ENCODE data around the gene DIP2A.
"Not testable (repeated sequence)": the region's sequence is repeated elsewhere in the genome, so short reads cannot be mapped to it uniquely, and the experiment has no call there.

Gene DIP2A

GRCh38 chr21:46452710-46453109, 6.0 kb upstream of the DIP2A start:
- DNase-seq (ENCODE audit: low read depth in 2 of 2): no peak

- DNase-seq (ENCODE audit: low read depth in 2 of 2): no peak
Observed at GRCh38 chr21:46454142-46454541, 4.5 kb upstream of the DIP2A start.

GRCh38 chr21:46454634-46455390, 3.9 kb upstream of the DIP2A start:
- no peak for DNase-seq (ENCODE audit: low read depth in 2 of 2)

GRCh38 chr21:46455575-46456385, 2.9 kb upstream of the DIP2A start:
- no peak for DNase-seq (ENCODE audit: low read depth in 2 of 2)

GRCh38 chr21:46456750-46457149, 1.9 kb upstream of the DIP2A start:
- no peak for DNase-seq (ENCODE audit: low read depth in 2 of 2)

- DNase-seq (ENCODE audit: low read depth in 2 of 2): no peak
Observed at GRCh38 chr21:46457801-46458314, 833 bp upstream of the DIP2A start.

GRCh38 chr21:46459024-46459355, 299 bp downstream of the DIP2A start:
- DNase-seq (ENCODE audit: low read depth in 2 of 2): no peak

GRCh38 chr21:46459356-46460112, 843 bp downstream of the DIP2A start:
- DNase-seq (ENCODE audit: low read depth in 2 of 2): no peak

- no peak for DNase-seq (ENCODE audit: low read depth in 2 of 2)
Observed at GRCh38 chr21:46461909-46462308, 3.2 kb downstream of the DIP2A start.

GRCh38 chr21:46465153-46465552, 6.5 kb downstream of the DIP2A start:
- DNase-seq (ENCODE audit: low read depth in 2 of 2): not testable (repeated sequence)

- no peak for DNase-seq (ENCODE audit: low read depth in 2 of 2)
Observed at GRCh38 chr21:46465651-46466050, 7.0 kb downstream of the DIP2A start.

- no peak for DNase-seq (ENCODE audit: low read depth in 2 of 2)
Observed at GRCh38 chr21:46468108-46468774, 9.6 kb downstream of the DIP2A start.

GRCh38 chr21:46469275-46469674, 10.6 kb downstream of the DIP2A start:
- DNase-seq (ENCODE audit: low read depth in 2 of 2): no peak

GRCh38 chr21:46471514-46471913, 12.8 kb downstream of the DIP2A start:
- no peak for DNase-seq (ENCODE audit: low read depth in 2 of 2)

- no peak for DNase-seq (ENCODE audit: low read depth in 2 of 2)
Observed at GRCh38 chr21:46472246-46472645, 13.6 kb downstream of the DIP2A start.

- DNase-seq (ENCODE audit: low read depth in 2 of 2): no peak
Observed at GRCh38 chr21:46474382-46474781, 15.7 kb downstream of the DIP2A start.

- DNase-seq (ENCODE audit: low read depth in 2 of 2): no peak
Observed at GRCh38 chr21:46475296-46475695, 16.6 kb downstream of the DIP2A start.

GRCh38 chr21:46477765-46478164, 19.1 kb downstream of the DIP2A start:
- no peak for DNase-seq (ENCODE audit: low read depth in 2 of 2)

- DNase-seq (ENCODE audit: low read depth in 2 of 2): no peak
Observed at GRCh38 chr21:46478910-46479309, 20.2 kb downstream of the DIP2A start.

- no peak for DNase-seq (ENCODE audit: low read depth in 2 of 2)
Observed at GRCh38 chr21:46480466-46480865, 21.8 kb downstream of the DIP2A start.

- no peak for DNase-seq (ENCODE audit: low read depth in 2 of 2)
Observed at GRCh38 chr21:46482225-46482845, 23.6 kb downstream of the DIP2A start.

Data from stimulated activated CD4-positive, alpha-beta T cell treated with anti-CD3 and anti-CD28 coated beads, Interleukin-1b, Interleukin-23, amount 100 ng/mL, for 1 hour (primary cell).